Coronary artery (tissue), 2 donors: ENCODE measurements around the gene WNT4.
A peak's percentile ranks its signal among the peaks of the same experiment; 100 is the strongest.

Experiments used
- DNase-seq: peaks from one replicate; pipeline ENCODE4 v3.0.0-alpha.2; 2017; ENCODE audit warnings: low spot score
- H3K27ac ChIP-seq, 2 donors: fragments of 200-600 bp; sonication (generic); one replicate each; pipeline ENCODE4 v1.5.1; 2016 to 2019
- H3K4me3 ChIP-seq: fragments of 200-600 bp; sonication (generic); 2 replicates; pipeline ENCODE4 v1.5.1; 2016; ENCODE audit warnings: mild to moderate bottlenecking, moderate library complexity
- TF ChIP-seq, protein P1 (sequence below): fragments of 200-600 bp; sonication (generic); IDR thresholded peaks from one replicate; pipeline ENCODE4 v1.5.1; 2019; ENCODE audit warnings: antibody characterized with exemption

Gene WNT4

DNA sequence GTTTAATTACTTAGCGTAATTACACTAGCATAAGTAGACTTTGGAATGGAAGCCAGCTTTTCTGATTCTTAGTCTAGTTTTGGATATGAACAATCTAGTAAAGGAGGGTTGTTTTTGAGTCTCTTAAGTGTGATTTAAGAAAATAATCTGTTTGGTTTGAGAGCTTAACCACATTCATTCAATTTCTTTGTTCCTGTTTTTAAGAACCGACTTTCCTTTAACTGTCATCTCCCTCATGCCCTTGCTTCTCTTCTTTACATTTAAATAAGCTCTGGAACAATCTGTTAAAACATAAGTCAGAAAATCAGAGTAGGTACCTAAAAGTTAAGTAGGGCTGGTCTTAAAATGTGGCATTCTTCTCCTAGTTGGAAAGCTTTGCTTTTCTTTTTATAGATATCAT, 62.7 kb downstream of the WNT4 start:
- no peak overlapping the region for H3K4me3 ChIP-seq
- TF ChIP-seq, protein P1, sequence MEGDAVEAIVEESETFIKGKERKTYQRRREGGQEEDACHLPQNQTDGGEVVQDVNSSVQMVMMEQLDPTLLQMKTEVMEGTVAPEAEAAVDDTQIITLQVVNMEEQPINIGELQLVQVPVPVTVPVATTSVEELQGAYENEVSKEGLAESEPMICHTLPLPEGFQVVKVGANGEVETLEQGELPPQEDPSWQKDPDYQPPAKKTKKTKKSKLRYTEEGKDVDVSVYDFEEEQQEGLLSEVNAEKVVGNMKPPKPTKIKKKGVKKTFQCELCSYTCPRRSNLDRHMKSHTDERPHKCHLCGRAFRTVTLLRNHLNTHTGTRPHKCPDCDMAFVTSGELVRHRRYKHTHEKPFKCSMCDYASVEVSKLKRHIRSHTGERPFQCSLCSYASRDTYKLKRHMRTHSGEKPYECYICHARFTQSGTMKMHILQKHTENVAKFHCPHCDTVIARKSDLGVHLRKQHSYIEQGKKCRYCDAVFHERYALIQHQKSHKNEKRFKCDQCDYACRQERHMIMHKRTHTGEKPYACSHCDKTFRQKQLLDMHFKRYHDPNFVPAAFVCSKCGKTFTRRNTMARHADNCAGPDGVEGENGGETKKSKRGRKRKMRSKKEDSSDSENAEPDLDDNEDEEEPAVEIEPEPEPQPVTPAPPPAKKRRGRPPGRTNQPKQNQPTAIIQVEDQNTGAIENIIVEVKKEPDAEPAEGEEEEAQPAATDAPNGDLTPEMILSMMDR = no peak
- no peak for DNase-seq
- no peak overlapping the region for H3K27ac ChIP-seq

DNA sequence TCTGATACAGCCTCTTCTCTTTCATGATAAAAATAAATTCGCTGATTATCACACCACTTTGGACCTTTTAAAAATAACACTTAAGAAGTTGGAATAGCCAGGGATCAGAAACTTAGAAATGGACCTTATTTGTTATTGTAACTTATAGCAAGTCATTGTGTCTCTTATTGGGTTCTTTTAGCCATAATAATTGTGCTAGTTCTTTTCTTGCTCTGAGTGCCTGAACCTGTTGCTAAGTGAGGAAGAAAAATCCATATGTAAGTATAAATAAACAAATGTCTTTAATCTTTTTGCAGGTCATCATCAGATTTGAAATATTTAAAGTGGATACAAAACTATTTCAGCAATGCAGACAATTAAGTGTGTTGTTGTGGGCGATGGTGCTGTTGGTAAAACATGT, 64.8 kb downstream of the WNT4 start:
- no peak for DNase-seq

DNA sequence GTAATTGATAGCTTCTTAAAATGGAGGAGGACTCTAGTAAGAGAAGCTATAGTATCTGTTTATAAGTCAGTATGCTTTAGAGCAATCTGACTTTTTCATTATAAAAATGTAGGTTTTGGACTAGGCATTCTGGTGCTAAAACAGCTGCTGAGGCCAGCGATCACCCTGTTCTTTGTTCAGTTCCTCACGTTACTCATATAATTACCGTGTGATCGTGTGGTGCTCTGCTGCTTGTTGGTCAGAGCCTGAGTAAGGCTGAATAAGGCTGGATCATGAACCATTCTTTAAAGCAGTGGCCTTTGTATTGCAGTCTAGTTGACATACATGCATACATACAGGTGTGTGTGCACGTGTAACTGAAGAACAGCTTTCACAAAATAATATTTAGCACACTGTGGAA, 65.2 kb downstream of the WNT4 start:
- DNase-seq = no peak
- Histone ChIP-seq H3K4me3 (peak overlapping the region; percentile 29), H3K27ac (no peak overlapping the region)
- TF ChIP-seq, protein P1 = no peak

More for the DNA sequence above, 64.8 kb downstream of the WNT4 start:
- Histone ChIP-seq H3K27ac (no peak overlapping the region), H3K4me3 (peak overlapping the region; percentile 29)
- TF ChIP-seq, protein P1 = no peak

DNA sequence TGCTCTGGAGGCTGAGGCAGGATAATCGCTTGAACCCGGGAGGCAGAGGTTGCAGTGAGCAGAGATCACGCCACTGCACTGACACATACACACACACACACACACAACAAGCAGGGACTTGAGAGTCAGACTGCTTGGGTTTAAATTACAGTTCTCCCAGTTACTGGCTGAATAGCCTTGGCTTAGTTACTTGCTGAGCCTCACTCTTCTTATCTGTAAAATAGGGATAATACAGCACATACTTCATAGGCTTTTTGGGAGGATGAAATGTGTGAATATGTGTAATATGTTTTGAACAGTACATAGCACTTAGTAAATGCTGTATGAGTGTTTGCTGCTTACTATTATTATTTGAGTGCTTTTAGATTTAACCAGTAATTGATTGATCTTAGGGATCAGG, 66.6 kb downstream of the WNT4 start:
- no peak for DNase-seq
- Histone ChIP-seq H3K4me3 (peak overlapping the region; percentile 42), H3K27ac (no peak overlapping the region)
- TF ChIP-seq, protein P1 = no peak

DNA sequence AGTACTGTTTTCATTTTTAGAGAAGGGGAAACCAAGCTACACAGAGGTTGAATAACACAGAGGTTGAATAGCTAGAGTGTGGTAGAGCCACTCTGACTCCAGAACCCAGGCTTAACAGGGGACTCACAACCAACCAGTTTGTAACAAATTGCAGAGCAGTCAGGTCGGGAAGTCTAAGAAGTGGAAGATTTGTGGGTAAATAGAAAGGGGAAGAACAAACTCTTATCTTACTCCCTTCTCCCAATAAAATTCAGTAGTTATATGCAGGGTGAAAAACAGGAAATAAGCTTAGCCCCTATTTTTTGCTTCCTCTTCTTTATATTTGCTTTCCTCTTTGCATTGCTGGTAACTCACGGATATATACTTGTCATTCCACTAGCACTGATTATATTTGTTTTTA, 67.2 kb downstream of the WNT4 start:
- TF ChIP-seq, protein P1 = no peak
- DNase-seq = no peak
- Histone ChIP-seq H3K27ac (no peak overlapping the region), H3K4me3 (no peak overlapping the region)

GRCh38 chr1:22074803-22075202, 68.1 kb downstream of the WNT4 start:
- TF ChIP-seq, protein P1 = no peak
- DNase-seq = no peak
- H3K27ac ChIP-seq = no peak overlapping the region
- no peak overlapping the region for H3K4me3 ChIP-seq

DNA sequence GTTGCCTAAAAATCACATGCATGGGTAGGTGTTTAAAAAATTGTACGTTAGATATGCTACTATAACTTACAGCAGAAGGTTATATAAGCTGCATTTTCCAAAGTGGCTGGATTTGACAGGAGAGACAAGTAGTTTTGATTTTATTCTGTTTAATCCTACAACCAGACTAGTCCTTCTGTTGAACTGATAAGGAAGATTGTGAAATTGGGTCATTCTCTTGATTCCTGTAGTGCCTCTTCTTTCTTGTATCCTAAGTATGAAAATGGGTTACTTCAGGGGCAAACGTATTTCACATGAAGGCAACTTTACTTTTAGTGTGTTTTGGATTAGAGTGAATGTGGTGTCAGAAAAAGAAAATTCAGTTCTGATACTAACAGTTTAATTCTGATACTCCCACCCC, 71.4 kb downstream of the WNT4 start:
- no peak overlapping the region for H3K27ac ChIP-seq
- TF ChIP-seq, protein P1 = no peak
- DNase-seq = no peak
- H3K4me3 ChIP-seq = no peak overlapping the region
